WTC11 (cell line): ENCODE results near the gene HMX2. TPM values are rescaled to one million over a fixed set of nuclear protein-coding genes. Genes with fewer than 3 reads are reported as not detected.

Source experiments
- ATF1 ChIP-seq: sonication (generic); formaldehyde crosslinking; IDR thresholded peaks from 2 replicates; pipeline ENCODE4 v1.8.1; 2023; ENCODE audit warnings: mild to moderate bottlenecking, moderate library complexity, missing genetic modification reagents
- CREM ChIP-seq: sonication (generic); formaldehyde crosslinking; IDR thresholded peaks from 2 replicates; pipeline ENCODE4 v1.8.1; 2022; ENCODE audit warnings: mild to moderate bottlenecking, missing genetic modification reagents, moderate library complexity
- ESRRA ChIP-seq: sonication (generic); formaldehyde crosslinking; IDR thresholded peaks from 2 replicates; pipeline ENCODE4 v1.8.1; 2022; ENCODE audit warnings: mild to moderate bottlenecking, missing genetic modification reagents, borderline replicate concordance
- FOXK1 ChIP-seq: sonication (generic); formaldehyde crosslinking; IDR thresholded peaks from 2 replicates; pipeline ENCODE4 v1.8.0; 2022; ENCODE audit warnings: mild to moderate bottlenecking, moderate library complexity, missing genetic modification reagents
- FOXP1 ChIP-seq: sonication (generic); formaldehyde crosslinking; IDR thresholded peaks from 2 replicates; pipeline ENCODE4 v1.8.0; 2022; ENCODE audit warnings: missing genetic modification reagents, mild to moderate bottlenecking, moderate library complexity, borderline replicate concordance
- GABPB1 ChIP-seq: sonication (generic); formaldehyde crosslinking; IDR thresholded peaks from 2 replicates; pipeline ENCODE4 v1.8.1; 2023; ENCODE audit warnings: mild to moderate bottlenecking, missing genetic modification reagents
- IRF2 ChIP-seq: sonication (generic); formaldehyde crosslinking; IDR thresholded peaks from 2 replicates; pipeline ENCODE4 v1.8.0; 2022; ENCODE audit warnings: low read depth, missing genetic modification reagents, borderline replicate concordance
- JAZF1 ChIP-seq: fragments of 250-450 bp; sonication (Bioruptor Pico); IDR thresholded peaks from 2 replicates; pipeline ENCODE4 v1.9.0; 2021; ENCODE audit warnings: moderate library complexity, mild to moderate bottlenecking, inconsistent platforms
- JUN ChIP-seq: sonication (generic); formaldehyde crosslinking; IDR thresholded peaks from 2 replicates; pipeline ENCODE4 v1.8.0; 2023; ENCODE audit warnings: mild to moderate bottlenecking, missing genetic modification reagents
- KAT7 ChIP-seq: sonication (generic); formaldehyde crosslinking; IDR thresholded peaks from 2 replicates; pipeline ENCODE4 v1.8.1; 2023; ENCODE audit warnings: missing genetic modification reagents, mild to moderate bottlenecking, borderline replicate concordance
- NR1H2 ChIP-seq: sonication (generic); formaldehyde crosslinking; IDR thresholded peaks from 2 replicates; pipeline ENCODE4 v1.9.0; 2021; ENCODE audit warnings: mild to moderate bottlenecking, moderate library complexity, missing genetic modification reagents
- NR3C1 ChIP-seq: sonication (generic); formaldehyde crosslinking; conservative IDR thresholded peaks from 2 replicates; pipeline ENCODE4 v1.8.1; 2023; ENCODE audit warnings: low read depth, mild to moderate bottlenecking, missing genetic modification reagents
- RELA ChIP-seq: sonication (generic); formaldehyde crosslinking; IDR thresholded peaks from 2 replicates; pipeline ENCODE4 v1.8.1; 2022; ENCODE audit warnings: missing genetic modification reagents, mild to moderate bottlenecking, borderline replicate concordance
- RORB ChIP-seq: fragments of 250-450 bp; sonication (Bioruptor Pico); IDR thresholded peaks from 2 replicates; pipeline ENCODE4 v1.9.0; 2021; ENCODE audit warnings: mild to moderate bottlenecking
- SMAD4 ChIP-seq: sonication (generic); formaldehyde crosslinking; IDR thresholded peaks from 2 replicates; pipeline ENCODE4 v1.8.0; 2022; ENCODE audit warnings: mild to moderate bottlenecking, missing genetic modification reagents
- TCF7 ChIP-seq: sonication (generic); formaldehyde crosslinking; IDR thresholded peaks from 2 replicates; pipeline ENCODE4 v1.8.0; 2022; ENCODE audit warnings: mild to moderate bottlenecking, low read depth, missing genetic modification reagents, moderate library complexity
- TEAD1 ChIP-seq: sonication (generic); formaldehyde crosslinking; IDR thresholded peaks from 2 replicates; pipeline ENCODE4 v1.8.0; 2022; ENCODE audit warnings: mild to moderate bottlenecking, missing genetic modification reagents
- ZNF121 ChIP-seq: sonication (generic); formaldehyde crosslinking; IDR thresholded peaks from 2 replicates; pipeline ENCODE4 v1.8.0; 2023; ENCODE audit warnings: missing genetic modification reagents
- ZNF138 ChIP-seq: sonication (generic); formaldehyde crosslinking; conservative IDR thresholded peaks from 2 replicates; pipeline ENCODE4 v1.8.1; 2022; ENCODE audit warnings: mild to moderate bottlenecking, moderate library complexity, missing genetic modification reagents
- ZNF263 ChIP-seq: sonication (generic); formaldehyde crosslinking; IDR thresholded peaks from 2 replicates; pipeline ENCODE4 v1.8.1; 2022; ENCODE audit warnings: low read depth, mild to moderate bottlenecking, moderate library complexity, missing genetic modification reagents
- ZNF416 ChIP-seq: fragments of 250-450 bp; sonication (Bioruptor Pico); IDR thresholded peaks from 2 replicates; pipeline ENCODE4 v1.9.0; 2021; ENCODE audit warnings: mild to moderate bottlenecking, inconsistent platforms
- total RNA-seq: library from RNA; stranded (reverse); gene quantifications from 3 replicates; pipeline ENCODE4 v1.2.3, GENCODE V29; 2021
- TF ChIP-seq, protein P1 (sequence below): sonication (generic); formaldehyde crosslinking; IDR thresholded peaks from 2 replicates; pipeline ENCODE4 v1.8.1; 2022; ENCODE audit warnings: mild to moderate bottlenecking, missing genetic modification reagents, moderate library complexity, borderline replicate concordance
- TF ChIP-seq, protein P2 (sequence below): fragments of 250-450 bp; sonication (Bioruptor Pico); IDR thresholded peaks from 2 replicates; pipeline ENCODE4 v1.8.0; 2021; ENCODE audit warnings: mild to moderate bottlenecking
- TF ChIP-seq, protein P3 (sequence below): sonication (generic); formaldehyde crosslinking; IDR thresholded peaks from 2 replicates; pipeline ENCODE4 v1.8.1; 2022; ENCODE audit warnings: low read depth, missing genetic modification reagents, borderline replicate concordance
- TF ChIP-seq, protein P4 (sequence below): sonication (generic); formaldehyde crosslinking; conservative IDR thresholded peaks from 2 replicates; pipeline ENCODE4 v1.8.1; 2023; ENCODE audit warnings: mild to moderate bottlenecking, low read depth, missing genetic modification reagents, moderate library complexity
- TF ChIP-seq, protein P5 (sequence below): fragments of 250-450 bp; sonication (Bioruptor Pico); IDR thresholded peaks from 2 replicates; pipeline ENCODE4 v1.9.0; 2021; ENCODE audit warnings: mild to moderate bottlenecking, borderline replicate concordance
- TF ChIP-seq, protein P6 (sequence below): sonication (generic); formaldehyde crosslinking; IDR thresholded peaks from 2 replicates; pipeline ENCODE4 v1.8.1; 2023; ENCODE audit warnings: mild to moderate bottlenecking, missing genetic modification reagents, moderate library complexity

Gene HMX2
- total RNA-seq, 1 experiment from 2014 or later, result 0.59 TPM

DNA sequence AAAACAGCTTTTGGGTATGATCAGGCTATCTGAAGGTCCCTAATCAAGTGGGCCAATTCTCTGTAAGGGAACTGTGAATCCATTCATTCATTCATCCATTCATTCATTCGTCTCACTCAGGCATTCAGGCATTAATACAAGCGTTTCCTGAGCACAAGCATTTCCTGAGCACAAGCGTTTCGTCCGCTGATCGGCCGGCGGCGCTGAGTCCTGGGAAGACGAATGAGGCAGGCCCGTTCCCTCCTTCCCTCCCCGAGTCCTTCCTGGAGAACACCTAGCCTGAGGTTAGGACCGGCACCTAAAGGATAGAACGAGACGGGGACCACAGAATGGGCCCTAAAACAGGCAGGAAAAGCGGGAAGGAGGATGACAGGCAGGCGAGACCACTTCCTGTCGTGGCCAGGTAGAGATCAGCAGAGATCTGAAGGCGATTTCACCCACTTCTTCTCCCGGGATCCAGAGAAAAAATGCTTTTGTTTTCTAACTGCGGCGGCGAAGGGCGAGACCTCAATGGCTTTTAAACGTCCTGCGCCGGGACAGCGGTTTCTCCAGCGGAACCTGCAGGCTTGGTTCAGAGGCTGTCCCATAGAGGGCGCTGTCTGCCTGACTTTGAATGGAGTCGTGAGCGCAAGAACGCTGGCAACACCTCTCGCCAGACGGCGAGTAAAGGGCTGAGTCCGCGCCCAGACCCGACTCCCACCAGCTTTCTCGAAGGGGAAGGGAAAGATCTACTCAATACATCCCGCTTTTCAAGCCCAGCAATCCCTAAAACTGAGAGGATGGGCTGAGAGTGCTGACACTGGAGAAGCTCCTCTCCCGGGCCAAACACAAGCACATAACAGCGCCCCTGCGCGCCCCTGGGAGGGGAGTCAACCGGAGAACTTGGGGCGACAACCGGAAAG is 15.1 kb upstream of the HMX2 start (continued):
- TF ChIP-seq, protein P1, sequence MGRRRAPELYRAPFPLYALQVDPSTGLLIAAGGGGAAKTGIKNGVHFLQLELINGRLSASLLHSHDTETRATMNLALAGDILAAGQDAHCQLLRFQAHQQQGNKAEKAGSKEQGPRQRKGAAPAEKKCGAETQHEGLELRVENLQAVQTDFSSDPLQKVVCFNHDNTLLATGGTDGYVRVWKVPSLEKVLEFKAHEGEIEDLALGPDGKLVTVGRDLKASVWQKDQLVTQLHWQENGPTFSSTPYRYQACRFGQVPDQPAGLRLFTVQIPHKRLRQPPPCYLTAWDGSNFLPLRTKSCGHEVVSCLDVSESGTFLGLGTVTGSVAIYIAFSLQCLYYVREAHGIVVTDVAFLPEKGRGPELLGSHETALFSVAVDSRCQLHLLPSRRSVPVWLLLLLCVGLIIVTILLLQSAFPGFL (CRISPR knock-in tag), result no peak
- TF ChIP-seq, protein P2, sequence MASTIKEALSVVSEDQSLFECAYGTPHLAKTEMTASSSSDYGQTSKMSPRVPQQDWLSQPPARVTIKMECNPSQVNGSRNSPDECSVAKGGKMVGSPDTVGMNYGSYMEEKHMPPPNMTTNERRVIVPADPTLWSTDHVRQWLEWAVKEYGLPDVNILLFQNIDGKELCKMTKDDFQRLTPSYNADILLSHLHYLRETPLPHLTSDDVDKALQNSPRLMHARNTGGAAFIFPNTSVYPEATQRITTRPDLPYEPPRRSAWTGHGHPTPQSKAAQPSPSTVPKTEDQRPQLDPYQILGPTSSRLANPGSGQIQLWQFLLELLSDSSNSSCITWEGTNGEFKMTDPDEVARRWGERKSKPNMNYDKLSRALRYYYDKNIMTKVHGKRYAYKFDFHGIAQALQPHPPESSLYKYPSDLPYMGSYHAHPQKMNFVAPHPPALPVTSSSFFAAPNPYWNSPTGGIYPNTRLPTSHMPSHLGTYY (CRISPR knock-in tag), result no peak
- TF ChIP-seq, protein P3, sequence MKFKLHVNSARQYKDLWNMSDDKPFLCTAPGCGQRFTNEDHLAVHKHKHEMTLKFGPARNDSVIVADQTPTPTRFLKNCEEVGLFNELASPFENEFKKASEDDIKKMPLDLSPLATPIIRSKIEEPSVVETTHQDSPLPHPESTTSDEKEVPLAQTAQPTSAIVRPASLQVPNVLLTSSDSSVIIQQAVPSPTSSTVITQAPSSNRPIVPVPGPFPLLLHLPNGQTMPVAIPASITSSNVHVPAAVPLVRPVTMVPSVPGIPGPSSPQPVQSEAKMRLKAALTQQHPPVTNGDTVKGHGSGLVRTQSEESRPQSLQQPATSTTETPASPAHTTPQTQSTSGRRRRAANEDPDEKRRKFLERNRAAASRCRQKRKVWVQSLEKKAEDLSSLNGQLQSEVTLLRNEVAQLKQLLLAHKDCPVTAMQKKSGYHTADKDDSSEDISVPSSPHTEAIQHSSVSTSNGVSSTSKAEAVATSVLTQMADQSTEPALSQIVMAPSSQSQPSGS (CRISPR knock-in tag), result no peak
- TF ChIP-seq JUN (CRISPR knock-in tag) (no peak), ZNF121 (CRISPR knock-in tag) (0 out of 2 replicates have a peak, but pooled peaks have one; percentile 53), NR3C1 (CRISPR knock-in tag) (0 out of 2 replicates have a peak, but pooled peaks have one; percentile 29), RORB (no peak), ATF1 (no peak), ZNF263 (CRISPR knock-in tag) (no peak), FOXP1 (CRISPR knock-in tag) (no peak), RELA (CRISPR knock-in tag) (no peak), FOXK1 (CRISPR knock-in tag) (no peak), SMAD4 (CRISPR knock-in tag) (no peak), ESRRA (CRISPR knock-in tag) (no peak), ZNF138 (0 out of 2 replicates have a peak, but pooled peaks have one; percentile 43), ZNF416 (CRISPR knock-in tag) (no peak), JAZF1 (CRISPR knock-in tag) (no peak), IRF2 (CRISPR knock-in tag) (no peak), KAT7 (CRISPR knock-in tag) (no peak), GABPB1 (CRISPR knock-in tag) (no peak), TCF7 (no peak), NR1H2 (no peak), TEAD1 (CRISPR knock-in tag) (peak; percentile 73), CREM (0 out of 2 replicates have a peak, but pooled peaks have one; percentile 8)
- TF ChIP-seq, protein P4, sequence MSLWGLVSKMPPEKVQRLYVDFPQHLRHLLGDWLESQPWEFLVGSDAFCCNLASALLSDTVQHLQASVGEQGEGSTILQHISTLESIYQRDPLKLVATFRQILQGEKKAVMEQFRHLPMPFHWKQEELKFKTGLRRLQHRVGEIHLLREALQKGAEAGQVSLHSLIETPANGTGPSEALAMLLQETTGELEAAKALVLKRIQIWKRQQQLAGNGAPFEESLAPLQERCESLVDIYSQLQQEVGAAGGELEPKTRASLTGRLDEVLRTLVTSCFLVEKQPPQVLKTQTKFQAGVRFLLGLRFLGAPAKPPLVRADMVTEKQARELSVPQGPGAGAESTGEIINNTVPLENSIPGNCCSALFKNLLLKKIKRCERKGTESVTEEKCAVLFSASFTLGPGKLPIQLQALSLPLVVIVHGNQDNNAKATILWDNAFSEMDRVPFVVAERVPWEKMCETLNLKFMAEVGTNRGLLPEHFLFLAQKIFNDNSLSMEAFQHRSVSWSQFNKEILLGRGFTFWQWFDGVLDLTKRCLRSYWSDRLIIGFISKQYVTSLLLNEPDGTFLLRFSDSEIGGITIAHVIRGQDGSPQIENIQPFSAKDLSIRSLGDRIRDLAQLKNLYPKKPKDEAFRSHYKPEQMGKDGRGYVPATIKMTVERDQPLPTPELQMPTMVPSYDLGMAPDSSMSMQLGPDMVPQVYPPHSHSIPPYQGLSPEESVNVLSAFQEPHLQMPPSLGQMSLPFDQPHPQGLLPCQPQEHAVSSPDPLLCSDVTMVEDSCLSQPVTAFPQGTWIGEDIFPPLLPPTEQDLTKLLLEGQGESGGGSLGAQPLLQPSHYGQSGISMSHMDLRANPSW (CRISPR knock-in tag), result peak; percentile 69; the same call in 1 of the 2 replicates
- TF ChIP-seq, protein P5, sequence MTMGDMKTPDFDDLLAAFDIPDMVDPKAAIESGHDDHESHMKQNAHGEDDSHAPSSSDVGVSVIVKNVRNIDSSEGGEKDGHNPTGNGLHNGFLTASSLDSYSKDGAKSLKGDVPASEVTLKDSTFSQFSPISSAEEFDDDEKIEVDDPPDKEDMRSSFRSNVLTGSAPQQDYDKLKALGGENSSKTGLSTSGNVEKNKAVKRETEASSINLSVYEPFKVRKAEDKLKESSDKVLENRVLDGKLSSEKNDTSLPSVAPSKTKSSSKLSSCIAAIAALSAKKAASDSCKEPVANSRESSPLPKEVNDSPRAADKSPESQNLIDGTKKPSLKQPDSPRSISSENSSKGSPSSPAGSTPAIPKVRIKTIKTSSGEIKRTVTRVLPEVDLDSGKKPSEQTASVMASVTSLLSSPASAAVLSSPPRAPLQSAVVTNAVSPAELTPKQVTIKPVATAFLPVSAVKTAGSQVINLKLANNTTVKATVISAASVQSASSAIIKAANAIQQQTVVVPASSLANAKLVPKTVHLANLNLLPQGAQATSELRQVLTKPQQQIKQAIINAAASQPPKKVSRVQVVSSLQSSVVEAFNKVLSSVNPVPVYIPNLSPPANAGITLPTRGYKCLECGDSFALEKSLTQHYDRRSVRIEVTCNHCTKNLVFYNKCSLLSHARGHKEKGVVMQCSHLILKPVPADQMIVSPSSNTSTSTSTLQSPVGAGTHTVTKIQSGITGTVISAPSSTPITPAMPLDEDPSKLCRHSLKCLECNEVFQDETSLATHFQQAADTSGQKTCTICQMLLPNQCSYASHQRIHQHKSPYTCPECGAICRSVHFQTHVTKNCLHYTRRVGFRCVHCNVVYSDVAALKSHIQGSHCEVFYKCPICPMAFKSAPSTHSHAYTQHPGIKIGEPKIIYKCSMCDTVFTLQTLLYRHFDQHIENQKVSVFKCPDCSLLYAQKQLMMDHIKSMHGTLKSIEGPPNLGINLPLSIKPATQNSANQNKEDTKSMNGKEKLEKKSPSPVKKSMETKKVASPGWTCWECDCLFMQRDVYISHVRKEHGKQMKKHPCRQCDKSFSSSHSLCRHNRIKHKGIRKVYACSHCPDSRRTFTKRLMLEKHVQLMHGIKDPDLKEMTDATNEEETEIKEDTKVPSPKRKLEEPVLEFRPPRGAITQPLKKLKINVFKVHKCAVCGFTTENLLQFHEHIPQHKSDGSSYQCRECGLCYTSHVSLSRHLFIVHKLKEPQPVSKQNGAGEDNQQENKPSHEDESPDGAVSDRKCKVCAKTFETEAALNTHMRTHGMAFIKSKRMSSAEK, result no peak
- TF ChIP-seq, protein P6, sequence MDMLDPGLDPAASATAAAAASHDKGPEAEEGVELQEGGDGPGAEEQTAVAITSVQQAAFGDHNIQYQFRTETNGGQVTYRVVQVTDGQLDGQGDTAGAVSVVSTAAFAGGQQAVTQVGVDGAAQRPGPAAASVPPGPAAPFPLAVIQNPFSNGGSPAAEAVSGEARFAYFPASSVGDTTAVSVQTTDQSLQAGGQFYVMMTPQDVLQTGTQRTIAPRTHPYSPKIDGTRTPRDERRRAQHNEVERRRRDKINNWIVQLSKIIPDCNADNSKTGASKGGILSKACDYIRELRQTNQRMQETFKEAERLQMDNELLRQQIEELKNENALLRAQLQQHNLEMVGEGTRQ (CRISPR knock-in tag), result no peak
